Uterus (tissue), 2 donors: Measurements from ENCODE around the gene RGS6.

Experiments used
- CTCF ChIP-seq, 4 experiments: fragments of 200-600 bp in 2 of 4; fragments of 450-650 bp in 2 of 4; sonication (generic) in 2 of 4; IDR thresholded peaks; one replicate each; pipeline ENCODE4 v1.5.1; 2016 to 2019; ENCODE audit warnings: antibody characterized with exemption in 4 of 4, mild to moderate bottlenecking in 2 of 4, moderate library complexity in 1 of 4
- POLR2A ChIP-seq, 2 donors: fragments of 450-650 bp; IDR thresholded peaks; one replicate each; pipeline ENCODE4 v1.6.1; 2016; ENCODE audit warnings: antibody characterized with exemption in 2 of 2, mild to moderate bottlenecking in 1 of 2, moderate library complexity in 1 of 2

GRCh38 chr14:72532686-72533454 is 600.6 kb downstream of the RGS6 start:
- TF ChIP-seq POLR2A (IDR thresholded peaks at IDR 0.05) (no peak), CTCF (IDR thresholded peaks at IDR 0.05) (no peak)
